B cell (primary cell): ENCODE results near the gene CHRM2. TPM values are rescaled to one million over a fixed set of nuclear protein-coding genes. Genes with fewer than 3 reads are reported as not detected.

Source experiments
- ATAC-seq: fragments of 200-7000 bp; cut with Tn5 transposase; one replicate; pipeline ENCODE4 v1.10.0; 2021; ENCODE audit warnings: low read depth, mild to moderate bottlenecking, moderate number of reproducible peaks, moderate library complexity
- CTCF ChIA-PET: fragments of 350-600 bp; sonication (Branson Sonifier 250); formaldehyde crosslinking; loops from one replicate; lab custom pipeline; 2021; ENCODE audit warnings: antibody characterized with exemption, inconsistent platforms; lab: Charles Lee
- POLR2A ChIA-PET: fragments of 350-600 bp; sonication (Branson Sonifier 250); formaldehyde crosslinking; loops from one replicate; lab custom pipeline; 2021; ENCODE audit warnings: antibody characterized with exemption; lab: Charles Lee
- DNase-seq: peaks from one replicate; pipeline ENCODE4 v3.0.0; 2013
- H2AFZ ChIP-seq: 2 replicates; pipeline ENCODE4 v1.6.1; 2012; ENCODE audit warnings: mild to moderate bottlenecking, low read depth, low read length; ENCODE audit not compliant: insufficient read depth, poor library complexity, severe bottlenecking
- H3K27ac ChIP-seq, 2 donors: 1 replicate in 1 of 2; 2 replicates in 1 of 2; pipeline ENCODE4 v1.5.1; 2012 to 2013; ENCODE audit warnings: low read length in 2 of 2, mild to moderate bottlenecking in 2 of 2, moderate library complexity in 1 of 2
- H3K27me3 ChIP-seq, 4 experiments: fragments of 200-600 bp in 1 of 4; sonication (generic) in 1 of 4; replicated peaks in 1 of 4; 1 replicate in 2 of 4; 2 replicates in 2 of 4; pipeline versions ENCODE4 v1.6.1 to v1.7.0; 2013 to 2016; ENCODE audit warnings: low read length in 3 of 4, mild to moderate bottlenecking in 2 of 4, mixed read lengths in 1 of 4, moderate library complexity in 1 of 4; ENCODE audit not compliant: insufficient read depth in 4 of 4, control insufficient read depth in 3 of 4; ENCODE audit errors: control extremely low read depth in 1 of 4
- H3K36me3 ChIP-seq, 2 experiments: replicated peaks in 1 of 2; 1 replicate in 1 of 2; 2 replicates in 1 of 2; pipeline versions ENCODE4 v1.6.1 to v1.7.1; 2013; ENCODE audit warnings: low read length in 1 of 2; ENCODE audit not compliant: insufficient read depth in 2 of 2, control insufficient read depth in 1 of 2; ENCODE audit errors: control extremely low read depth in 1 of 2, extremely low read depth in 1 of 2
- H3K4me1 ChIP-seq, 2 donors: fragments of 200-600 bp in 1 of 2; sonication (generic) in 1 of 2; 1 replicate in 1 of 2; 2 replicates in 1 of 2; pipeline versions ENCODE4 v1.5.1 to v1.6.1; 2013 to 2017; ENCODE audit warnings: low read length in 2 of 2; ENCODE audit not compliant: control insufficient read depth in 2 of 2, insufficient read depth in 2 of 2
- H3K4me2 ChIP-seq: replicated peaks from 2 replicates; pipeline ENCODE3; 2012; ENCODE audit warnings: mild to moderate bottlenecking, low read depth, low read length; ENCODE audit not compliant: poor library complexity, severe bottlenecking
- H3K4me3 ChIP-seq, 5 experiments: fragments of 200-600 bp in 1 of 5; sonication (generic) in 1 of 5; 1 replicate in 3 of 5; 2 replicates in 2 of 5; pipeline versions ENCODE4 v1.5.1 to v1.7.0; 2011 to 2016; ENCODE audit warnings: low read length in 4 of 5, mild to moderate bottlenecking in 4 of 5, low read depth in 2 of 5, control low read depth in 1 of 5, moderate library complexity in 1 of 5; ENCODE audit not compliant: insufficient read depth in 1 of 5; ENCODE audit errors: control extremely low read depth in 1 of 5, extremely low read depth in 1 of 5
- H3K79me2 ChIP-seq: fragments of 200-600 bp; sonication (generic); one replicate; pipeline ENCODE4 v1.6.0; 2016; ENCODE audit warnings: low read length; ENCODE audit not compliant: control insufficient read depth, insufficient read depth
- H3K9ac ChIP-seq: fragments of 200-600 bp; sonication (generic); 2 replicates; pipeline ENCODE4 v1.6.1; 2017; ENCODE audit warnings: mild to moderate bottlenecking, low read length, moderate library complexity
- H3K9me3 ChIP-seq, 3 donors: one replicate each; pipeline versions ENCODE4 v1.6.1 to v1.7.1; 2013; ENCODE audit warnings: low read length in 2 of 3; ENCODE audit not compliant: control insufficient read depth in 2 of 3, insufficient read depth in 1 of 3; ENCODE audit errors: control extremely low read depth in 1 of 3
- H4K20me1 ChIP-seq: 2 replicates; pipeline ENCODE4 v1.6.0; 2012; ENCODE audit warnings: mild to moderate bottlenecking, low read length; ENCODE audit not compliant: insufficient read depth, control insufficient read depth, poor library complexity, severe bottlenecking
- H3K27ac Mint-ChIP-seq: one replicate; pipeline ENCODE4 v1.8.0; 2021; ENCODE audit warnings: mixed read lengths
- H3K27me3 Mint-ChIP-seq: one replicate; pipeline ENCODE4 v1.8.0; 2021; ENCODE audit warnings: mixed read lengths
- H3K4me1 Mint-ChIP-seq: one replicate; pipeline ENCODE4 v1.8.0; 2021; ENCODE audit warnings: mixed read lengths
- H3K4me3 Mint-ChIP-seq: one replicate; pipeline ENCODE4 v1.8.0; 2021; ENCODE audit warnings: mixed read lengths
- H3K9me3 Mint-ChIP-seq: one replicate; pipeline ENCODE4 v1.8.0; 2022; ENCODE audit warnings: mixed read lengths; ENCODE audit not compliant: insufficient read depth
- CTCF ChIP-seq: fragments of 200-600 bp; IDR thresholded peaks from one replicate; pipeline ENCODE4 v1.8.0; 2022; ENCODE audit warnings: antibody characterized with exemption, mild to moderate bottlenecking
- EZH2 ChIP-seq: IDR thresholded peaks from 2 replicates; pipeline ENCODE4 v1.6.1; 2012; ENCODE audit warnings: borderline replicate concordance, low read depth, mild to moderate bottlenecking, moderate library complexity, low read length; ENCODE audit not compliant: insufficient read depth, poor library complexity, severe bottlenecking
- WGBS: methylation state at CpG from one replicate; pipeline ENCODE4 v1.1.5; 2013; ENCODE audit warnings: missing lambda C conversion rate; ENCODE audit not compliant: insufficient coverage; 5-methylcytosine and 5-hydroxymethylcytosine counted together
- intact Hi-C: fragments of 100-400 bp; cut with micrococcal nuclease; formaldehyde crosslinking; loops from one replicate; pipeline ENCODE4 v1.10.0; 2022
- polyA plus RNA-seq: library from polyadenylated mRNA; depleted of rRNA; stranded (reverse); fragments of >200 nt; gene quantifications from 2 replicates; pipeline ENCODE4 v1.2.3, GENCODE V29; 2012
- total RNA-seq, 2 donors: library from RNA; stranded (reverse); fragments of 120-200 nt in 1 of 2; gene quantifications; 1 replicate in 1 of 2; 2 replicates in 1 of 2; pipeline versions ENCODE4 v1.2.3 to v1.2.4, GENCODE V29; 2013 to 2022

The CHRM2 gene
- total and polyA plus RNA-seq, 2 donors (not counting 1 experiment from before 2014, with no cell fraction given): not detected

GRCh38 chr7:136931169-136931867 is 62.9 kb downstream of the CHRM2 start:
- Histone ChIP-seq H3K4me2 (no peak overlapping the region), H3K4me1 (no peaks in the 10 kb centered on the region), H3K36me3 (no peaks in the 10 kb centered on the region), H2AFZ (no peak overlapping the region), H3K79me2 (no peaks in the 10 kb centered on the region), H3K9ac (no peak overlapping the region), H4K20me1 (no peaks in the 10 kb centered on the region), H3K4me3 (no peak overlapping the region), H3K27me3 (no peaks in the 10 kb centered on the region), H3K9me3 (no peaks in the 10 kb centered on the region), H3K27ac (no peak overlapping the region)
- H3K9me3 Mint-ChIP-seq: peaks cover 5% of the 10 kb centered on the region
- ChIA-PET POLR2A (no interaction called here), CTCF (no interaction called here)
- no peak overlapping the region for H3K27ac Mint-ChIP-seq
- H3K4me1 Mint-ChIP-seq: no peaks in the 10 kb centered on the region
- no peak overlapping the region for H3K4me3 Mint-ChIP-seq
- DNase-seq (no peak), ATAC-seq (no peak)
- TF ChIP-seq CTCF: no peak
- no peak for TF ChIP-seq EZH2
- intact Hi-C loops: no loop called here
- WGBS: 95% methylated on average over 2 of the region's 3 CpGs
- H3K27me3 Mint-ChIP-seq: no peaks in the 10 kb centered on the region

GRCh38 chr7:136937436-136937835 is 69.0 kb downstream of the CHRM2 start:
- no peak overlapping the region for H3K9ac ChIP-seq
- H3K27ac ChIP-seq: no peak overlapping the region
- Mint-ChIP-seq H3K9me3 (peaks cover 4% of the 10 kb centered on the region), H3K4me1 (no peaks in the 10 kb centered on the region), H3K27ac (no peak overlapping the region), H3K27me3 (no peaks in the 10 kb centered on the region), H3K4me3 (no peak overlapping the region)
- ATAC-seq (no peak), DNase-seq (no peak)
- H3K4me2 ChIP-seq: no peak overlapping the region
- H3K9me3 ChIP-seq: no peaks in the 10 kb centered on the region
- no peaks in the 10 kb centered on the region for H4K20me1 ChIP-seq
- H2AFZ ChIP-seq: no peak overlapping the region
- H3K36me3 ChIP-seq: no peaks in the 10 kb centered on the region
- POLR2A ChIA-PET: no interaction called here
- no peaks in the 10 kb centered on the region for H3K27me3 ChIP-seq
- H3K79me2 ChIP-seq: no peaks in the 10 kb centered on the region
- TF ChIP-seq EZH2 (no peak), CTCF (no peak)
- no peak overlapping the region for H3K4me3 ChIP-seq
- H3K4me1 ChIP-seq: no peaks in the 10 kb centered on the region
- CTCF ChIA-PET: no interaction called here
- WGBS: no CpG with 5 or more reads among the region's 5 CpGs
- intact Hi-C loops: no loop called here
